Mammary epithelial cell (primary cell): ENCODE results near the gene NOX5.

Experiments
- CTCF ChIP-seq, 2 donors: IDR thresholded peaks in 1 of 2; conservative IDR thresholded peaks in 1 of 2; 2 replicates each; pipeline ENCODE4 v1.5.1; 2011 to 2012; ENCODE audit warnings: inconsistent platforms in 2 of 2, low read length in 2 of 2, mild to moderate bottlenecking in 2 of 2, control low read depth in 1 of 2, low read depth in 1 of 2; ENCODE audit not compliant: insufficient read depth in 1 of 2; ENCODE audit errors: extremely low read depth in 1 of 2
- EZH2 ChIP-seq: IDR thresholded peaks from 2 replicates; pipeline ENCODE4 v1.6.1; 2012; ENCODE audit warnings: low read length, inconsistent platforms, borderline replicate concordance

DNA sequence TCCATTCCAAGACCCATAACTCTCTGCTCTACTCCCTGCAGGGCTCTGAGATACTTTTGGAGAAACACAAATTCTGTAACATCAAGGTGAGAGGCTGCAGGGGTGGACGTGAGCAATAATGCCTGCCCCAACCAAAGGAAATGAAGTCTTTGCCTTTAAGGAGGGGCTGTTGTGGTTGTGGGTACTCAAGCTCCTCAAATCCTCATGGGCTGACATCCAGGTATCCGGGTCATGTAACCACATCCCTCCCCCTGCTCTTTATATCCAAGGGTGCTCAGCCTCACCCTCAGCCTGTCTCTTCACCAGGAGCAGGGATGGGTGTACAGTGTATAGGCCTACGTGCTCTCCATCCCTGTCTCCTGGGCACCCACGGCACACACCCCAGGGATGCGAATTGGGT is 32.3 kb downstream of the NOX5 start:
- TF ChIP-seq CTCF (conservative IDR thresholded peaks at IDR 0.05 in 1 of 2, IDR thresholded peaks at IDR 0.05 in 1 of 2; ENCODE audit: extremely low read depth in 1 of 2, insufficient read depth in 1 of 2, low read depth in 1 of 2, low read length in 2 of 2) (no peak), EZH2 (no peak)
